ENCODE results near the gene PLA2G2E.

PLA2G2E gene

GRCh38 chr1:19923137-19923952, at the start of gene PLA2G2E:
TSS of gene PLA2G2E (minus strand) at chr1:19923617. CDS start at chr1:19923559, 58 bp downstream.
- DNase-seq (ENCODE audit: low read depth): no peak

- no peak for DNase-seq (ENCODE audit: low read depth)
These were observed 48.2 kb upstream of the PLA2G2E start for GRCh38 chr1:19971664-19972063.

GRCh38 chr1:19969898-19970660, 46.7 kb upstream of the PLA2G2E start:
- no peak for DNase-seq (ENCODE audit: low read depth)

- DNase-seq (ENCODE audit: low read depth): no peak
These were observed 44.4 kb upstream of the PLA2G2E start for GRCh38 chr1:19967808-19968207.

GRCh38 chr1:19964542-19964941, 41.1 kb upstream of the PLA2G2E start:
- no peak for DNase-seq (ENCODE audit: low read depth)

GRCh38 chr1:19963636-19964035, 40.2 kb upstream of the PLA2G2E start:
- DNase-seq (ENCODE audit: low read depth): no peak

- no peak for DNase-seq (ENCODE audit: low read depth)
These were observed 37.2 kb upstream of the PLA2G2E start for GRCh38 chr1:19960591-19960990.

- DNase-seq (ENCODE audit: low read depth): no peak
These were observed 34.4 kb upstream of the PLA2G2E start for GRCh38 chr1:19957779-19958178.

GRCh38 chr1:19955534-19956170, 32.2 kb upstream of the PLA2G2E start:
- no peak for DNase-seq (ENCODE audit: low read depth)

- no peak for DNase-seq (ENCODE audit: low read depth)
These were observed 30.6 kb upstream of the PLA2G2E start for GRCh38 chr1:19954059-19954458.

GRCh38 chr1:19949016-19949415, 25.6 kb upstream of the PLA2G2E start:
- DNase-seq (ENCODE audit: low read depth): no peak

GRCh38 chr1:19946971-19947370, 23.6 kb upstream of the PLA2G2E start:
- no peak for DNase-seq (ENCODE audit: low read depth)

GRCh38 chr1:19946331-19946751, 22.9 kb upstream of the PLA2G2E start:
- DNase-seq (ENCODE audit: low read depth): no peak

GRCh38 chr1:19945914-19946313, 22.5 kb upstream of the PLA2G2E start:
- no peak for DNase-seq (ENCODE audit: low read depth)

- no peak for DNase-seq (ENCODE audit: low read depth)
These were observed 19.2 kb upstream of the PLA2G2E start for GRCh38 chr1:19942657-19943056.

- no peak for DNase-seq (ENCODE audit: low read depth)
These were observed 18.7 kb upstream of the PLA2G2E start for GRCh38 chr1:19942088-19942487.

GRCh38 chr1:19941206-19941568, 17.8 kb upstream of the PLA2G2E start:
- no peak for DNase-seq (ENCODE audit: low read depth)

GRCh38 chr1:19940486-19941205, 17.2 kb upstream of the PLA2G2E start:
- no peak for DNase-seq (ENCODE audit: low read depth)

- DNase-seq (ENCODE audit: low read depth): no peak
These were observed 15.1 kb upstream of the PLA2G2E start for GRCh38 chr1:19938472-19938871.

GRCh38 chr1:19936061-19936750, 12.8 kb upstream of the PLA2G2E start:
- DNase-seq (ENCODE audit: low read depth): no peak

- no peak for DNase-seq (ENCODE audit: low read depth)
These were observed 10.9 kb upstream of the PLA2G2E start for GRCh38 chr1:19934336-19934735.

- DNase-seq (ENCODE audit: low read depth): no peak
These were observed 9.4 kb upstream of the PLA2G2E start for GRCh38 chr1:19932866-19933265.
